Measurements from ENCODE around the gene PSMB10. TPM values are rescaled to one million over a fixed set of nuclear protein-coding genes. Genes with fewer than 3 reads are reported as not detected.

The PSMB10 gene
- total RNA-seq, 4 donors from 2014 or later, result 22.9 to 39.7 (median 32.5) TPM

DNA sequence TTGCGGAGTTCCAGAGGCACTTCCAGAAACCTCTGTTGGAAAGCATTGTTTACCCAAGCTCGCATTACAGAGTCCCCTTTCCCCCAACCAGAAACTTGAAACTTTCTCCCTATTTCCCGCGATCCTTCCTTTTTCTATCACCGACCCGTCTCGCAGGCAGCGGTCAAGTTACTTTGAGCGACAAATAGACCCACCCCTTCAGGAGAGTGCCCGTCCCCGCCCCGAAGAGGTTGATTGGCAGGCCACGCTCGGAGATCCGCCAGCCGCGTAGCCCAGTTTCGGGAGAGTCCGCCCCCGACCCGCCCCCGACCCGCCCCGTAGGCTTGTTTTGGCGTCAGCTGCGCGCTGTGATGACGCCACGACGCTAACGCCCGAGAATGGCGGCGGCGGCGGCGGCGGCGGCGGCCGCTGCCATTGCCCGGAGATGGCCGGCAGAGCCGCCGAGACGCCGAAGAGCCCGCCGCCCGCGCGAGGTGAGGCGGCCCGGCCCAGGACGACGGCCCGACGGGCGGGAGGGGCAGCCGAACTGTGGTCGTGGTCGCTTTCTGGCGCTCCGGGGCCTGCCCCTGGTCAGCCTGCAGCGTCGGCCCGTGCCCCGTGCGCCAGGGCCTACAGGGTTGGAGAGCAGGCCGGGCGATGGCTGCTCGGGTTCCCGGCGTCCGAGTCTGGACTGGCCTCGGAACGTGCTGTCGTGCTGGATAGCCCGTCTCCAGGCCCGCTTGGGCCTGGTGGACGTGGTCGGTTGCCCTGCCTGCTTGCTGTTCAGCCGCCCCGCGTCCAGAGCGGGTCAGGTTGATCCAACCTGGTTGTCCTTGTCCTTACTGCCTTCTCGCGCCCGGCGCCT is 43.5 kb downstream of the PSMB10 start, which contains the start of gene PSKH1:
Gene PSKH1 (plus strand): TSS at position 356 of the 844 bp plus-strand sequence. CDS start 15,496 bp downstream, outside the sequence.
- H3K27me3 ChIP-seq, result no peaks in the 10 kb centered on the region
- peaks cover 17 to 36% of the 10 kb centered on the region in 2 donors for H3K4me1 ChIP-seq
- H3K36me3 ChIP-seq, result no peaks in the 10 kb centered on the region
- DNase-seq, result peak; percentile 95 to 97
- H3K9me3 ChIP-seq, result no peaks in the 10 kb centered on the region
- intact Hi-C loops (cut with DNase I), result no loop called here
- 0 to 1% methylated on average over 21 to 24 of the region's 90 CpGs for WGBS, 2 donors
- H3K27ac ChIP-seq, result peak within 1 kb of the TSS; percentile 86 to 91 (median 88)
- peak; percentile 53 to 88 for TF ChIP-seq POLR2A (IDR thresholded peaks at IDR 0.05)
- TF ChIP-seq, protein P1, sequence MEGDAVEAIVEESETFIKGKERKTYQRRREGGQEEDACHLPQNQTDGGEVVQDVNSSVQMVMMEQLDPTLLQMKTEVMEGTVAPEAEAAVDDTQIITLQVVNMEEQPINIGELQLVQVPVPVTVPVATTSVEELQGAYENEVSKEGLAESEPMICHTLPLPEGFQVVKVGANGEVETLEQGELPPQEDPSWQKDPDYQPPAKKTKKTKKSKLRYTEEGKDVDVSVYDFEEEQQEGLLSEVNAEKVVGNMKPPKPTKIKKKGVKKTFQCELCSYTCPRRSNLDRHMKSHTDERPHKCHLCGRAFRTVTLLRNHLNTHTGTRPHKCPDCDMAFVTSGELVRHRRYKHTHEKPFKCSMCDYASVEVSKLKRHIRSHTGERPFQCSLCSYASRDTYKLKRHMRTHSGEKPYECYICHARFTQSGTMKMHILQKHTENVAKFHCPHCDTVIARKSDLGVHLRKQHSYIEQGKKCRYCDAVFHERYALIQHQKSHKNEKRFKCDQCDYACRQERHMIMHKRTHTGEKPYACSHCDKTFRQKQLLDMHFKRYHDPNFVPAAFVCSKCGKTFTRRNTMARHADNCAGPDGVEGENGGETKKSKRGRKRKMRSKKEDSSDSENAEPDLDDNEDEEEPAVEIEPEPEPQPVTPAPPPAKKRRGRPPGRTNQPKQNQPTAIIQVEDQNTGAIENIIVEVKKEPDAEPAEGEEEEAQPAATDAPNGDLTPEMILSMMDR (IDR thresholded peaks at IDR 0.05), result no peak
- H3K4me3 ChIP-seq (replicated peaks in 1 of 3), result peak within 1 kb of the TSS; percentile 73 to 96 (median 96)

DNA sequence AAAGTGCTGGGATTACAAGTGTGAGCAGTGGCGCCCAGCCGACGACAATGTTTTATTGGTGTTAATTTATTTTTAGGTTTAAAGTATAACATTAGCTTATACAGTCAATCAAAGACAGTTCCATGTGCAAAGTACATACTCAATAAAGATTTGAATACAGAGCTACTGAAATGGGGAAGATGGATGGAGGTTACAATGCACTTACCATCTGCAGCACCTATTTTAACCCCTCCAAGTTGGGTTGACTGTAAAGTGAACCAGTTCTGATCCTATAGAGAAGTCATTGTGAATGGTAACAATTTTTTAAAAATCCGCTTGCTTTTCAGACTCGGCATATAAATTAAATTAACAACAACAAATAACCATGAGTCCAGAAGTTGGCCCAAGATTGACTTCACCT is 44.3 kb downstream of the PSMB10 start:
- WGBS, 2 donors, result 62 to 75% methylated on average over 5 of the region's 5 CpGs
- Histone ChIP-seq H3K4me1 (peaks cover 17 to 31% of the 10 kb centered on the region in 2 donors), H3K4me3 (replicated peaks in 1 of 3) (peak overlapping the region in 1 of 3 donors; percentile 73), H3K36me3 (no peaks in the 10 kb centered on the region), H3K9me3 (no peaks in the 10 kb centered on the region), H3K27me3 (no peaks in the 10 kb centered on the region), H3K27ac (no peak overlapping the region)
- DNase-seq, result no peak
- intact Hi-C loops (cut with DNase I), result no loop called here
- TF ChIP-seq, protein P1 (IDR thresholded peaks at IDR 0.05), result no peak
- TF ChIP-seq POLR2A (IDR thresholded peaks at IDR 0.05), result no peak

DNA sequence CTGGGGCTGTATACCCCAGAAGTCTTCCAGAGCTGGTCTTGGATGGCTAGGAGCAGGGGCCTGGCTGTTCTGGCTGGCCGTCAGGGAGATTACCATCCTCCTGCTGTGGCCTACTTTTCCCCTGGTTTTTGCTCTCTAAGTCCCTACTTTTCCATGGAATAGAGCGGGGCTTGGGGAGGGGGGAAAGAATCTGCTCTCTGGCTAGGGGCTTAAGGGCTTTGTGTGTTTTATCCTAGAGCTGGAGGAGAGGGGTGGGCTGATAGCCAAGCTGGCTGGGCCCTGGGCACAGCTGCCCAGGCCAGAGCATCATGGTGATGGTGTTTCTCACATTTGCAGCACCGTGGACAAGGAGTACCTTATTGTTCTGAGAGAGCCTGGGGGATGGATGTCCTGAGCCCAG is 48.3 kb downstream of the PSMB10 start:
- Histone ChIP-seq H3K27ac (no peak overlapping the region), H3K9me3 (no peaks in the 10 kb centered on the region), H3K4me3 (replicated peaks in 1 of 3) (no peak overlapping the region), H3K36me3 (peaks cover 3 to 12% of the 10 kb centered on the region in 2 donors), H3K4me1 (peaks cover 0 to 4% of the 10 kb centered on the region in 2 donors), H3K27me3 (no peaks in the 10 kb centered on the region)
- intact Hi-C loops (cut with DNase I), result no loop called here
- DNase-seq, result no peak
- TF ChIP-seq, protein P1 (IDR thresholded peaks at IDR 0.05), result no peak
- TF ChIP-seq POLR2A (IDR thresholded peaks at IDR 0.05), result no peak
- 83 to 87% methylated on average over 2 to 3 of the region's 3 CpGs for WGBS, 2 donors

DNA sequence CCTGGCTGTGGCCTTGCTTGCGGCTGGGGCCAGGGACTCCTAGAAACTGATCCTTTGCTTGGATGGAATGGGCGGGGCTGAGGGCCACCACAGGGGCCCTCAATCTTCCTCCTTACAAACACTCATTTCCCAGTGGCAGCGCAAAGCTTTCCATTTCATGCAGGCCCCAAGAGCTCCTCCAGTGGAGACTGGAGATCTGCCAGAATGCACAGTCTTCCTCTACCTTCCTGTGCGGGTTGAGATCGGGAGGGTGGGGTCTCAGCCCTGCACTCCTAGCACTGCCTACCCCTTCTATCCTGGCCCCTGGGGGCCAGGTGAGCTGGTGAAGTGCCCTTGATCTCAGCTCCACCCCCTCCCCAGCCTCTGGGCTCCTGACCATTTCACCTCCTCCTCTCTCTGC is 50.3 kb downstream of the PSMB10 start:
- Histone ChIP-seq H3K4me1 (peaks cover 0 to 4% of the 10 kb centered on the region in 2 donors), H3K27ac (no peak overlapping the region), H3K36me3 (peaks cover 12 to 30% of the 10 kb centered on the region in 2 donors), H3K9me3 (no peaks in the 10 kb centered on the region), H3K27me3 (no peaks in the 10 kb centered on the region), H3K4me3 (replicated peaks in 1 of 3) (no peak overlapping the region)
- 64 to 66% methylated on average over 5 of the region's 5 CpGs for WGBS, 2 donors
- TF ChIP-seq, protein P1 (IDR thresholded peaks at IDR 0.05), result no peak
- TF ChIP-seq POLR2A (IDR thresholded peaks at IDR 0.05), result no peak
- intact Hi-C loops (cut with DNase I), result no loop called here
- peak in 1 of 2 donors; percentile 49 for DNase-seq

DNA sequence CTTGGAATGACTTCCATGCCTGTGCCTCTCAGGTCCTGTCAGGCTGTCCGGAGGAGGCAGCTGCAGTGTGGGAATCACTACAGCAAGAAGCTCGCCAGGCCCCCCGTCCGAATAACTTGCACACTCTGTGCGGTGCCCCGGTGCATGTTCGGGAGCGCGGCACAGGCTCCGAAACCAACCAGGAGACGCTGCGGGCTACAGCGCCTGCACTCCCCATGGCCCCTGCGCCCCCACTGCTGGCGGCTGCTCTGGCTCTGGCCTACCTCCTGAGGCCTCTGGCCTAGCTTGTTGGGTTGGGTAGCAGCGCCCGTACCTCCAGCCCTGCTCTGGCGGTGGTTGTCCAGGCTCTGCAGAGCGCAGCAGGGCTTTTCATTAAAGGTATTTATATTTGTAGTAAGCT is 50.7 kb downstream of the PSMB10 start:
- intact Hi-C loops (cut with DNase I), result no loop called here
- H3K4me1 ChIP-seq, result peaks cover 0 to 4% of the 10 kb centered on the region in 2 donors
- H3K27me3 ChIP-seq, result no peaks in the 10 kb centered on the region
- no peak for TF ChIP-seq POLR2A (IDR thresholded peaks at IDR 0.05)
- TF ChIP-seq, protein P1 (IDR thresholded peaks at IDR 0.05), result no peak
- WGBS, 2 donors, result 90% methylated on average over 9 to 12 of the region's 19 CpGs
- H3K9me3 ChIP-seq, result no peaks in the 10 kb centered on the region
- DNase-seq, result no peak
- H3K4me3 ChIP-seq (replicated peaks in 1 of 3), result no peak overlapping the region
- no peak overlapping the region for H3K27ac ChIP-seq
- peaks cover 16 to 35% of the 10 kb centered on the region in 2 donors for H3K36me3 ChIP-seq
